ENCODE results near the gene PNPLA8. TPM values are rescaled to one million over a fixed set of nuclear protein-coding genes. Genes with fewer than 3 reads are reported as not detected.

The PNPLA8 gene
- total RNA-seq, 6 experiments from 2014 or later: 16.2 to 18.7 (median 17.8) TPM

GRCh38 chr7:108464743-108465142, 61.2 kb downstream of the PNPLA8 start:
- Mint-ChIP-seq H3K9me3 (no peaks in the 10 kb centered on the region), H3K27me3 (ENCODE audit: insufficient read depth) (peaks cover 5% of the 10 kb centered on the region), H3K4me1 (ENCODE audit: low read depth) (peaks cover 5% of the 10 kb centered on the region; the same call in 1 of the 2 replicates), H3K36me3 (ENCODE audit: low read depth) (no peaks in the 10 kb centered on the region), H3K27ac (no peak overlapping the region), H3K4me3 (no peak overlapping the region)
- no peak for TF ChIP-seq CTCF (IDR thresholded peaks at IDR 0.05)
- DNase-seq: no peak

GRCh38 chr7:108463613-108464012, 62.3 kb downstream of the PNPLA8 start:
- Mint-ChIP-seq H3K27me3 (ENCODE audit: insufficient read depth) (peaks cover 5% of the 10 kb centered on the region), H3K36me3 (ENCODE audit: low read depth) (no peaks in the 10 kb centered on the region), H3K27ac (no peak overlapping the region), H3K9me3 (no peaks in the 10 kb centered on the region), H3K4me1 (ENCODE audit: low read depth) (peaks cover 5% of the 10 kb centered on the region; the same call in 1 of the 2 replicates), H3K4me3 (no peak overlapping the region)
- no peak for TF ChIP-seq CTCF (IDR thresholded peaks at IDR 0.05)
- DNase-seq: no peak

- Mint-ChIP-seq H3K4me1 (ENCODE audit: low read depth) (peaks cover 5% of the 10 kb centered on the region; the same call in 1 of the 2 replicates), H3K9me3 (no peaks in the 10 kb centered on the region)
- TF ChIP-seq CTCF (IDR thresholded peaks at IDR 0.05): no peak
These were observed 64.1 kb downstream of the PNPLA8 start for GRCh38 chr7:108461840-108462239.

GRCh38 chr7:108460964-108461363, 65.0 kb downstream of the PNPLA8 start:
- Mint-ChIP-seq H3K4me3 (no peak overlapping the region), H3K9me3 (no peaks in the 10 kb centered on the region), H3K36me3 (ENCODE audit: low read depth) (no peaks in the 10 kb centered on the region), H3K27ac (no peak overlapping the region), H3K27me3 (ENCODE audit: insufficient read depth) (peaks cover 20% of the 10 kb centered on the region), H3K4me1 (ENCODE audit: low read depth) (peaks cover 5% of the 10 kb centered on the region; the same call in 1 of the 2 replicates)
- DNase-seq: no peak
- no peak for TF ChIP-seq CTCF (IDR thresholded peaks at IDR 0.05)

More at GRCh38 chr7:108461840-108462239, 64.1 kb downstream of the PNPLA8 start:
- Mint-ChIP-seq H3K36me3 (ENCODE audit: low read depth) (no peaks in the 10 kb centered on the region), H3K4me3 (no peak overlapping the region), H3K27ac (no peak overlapping the region), H3K27me3 (ENCODE audit: insufficient read depth) (peaks cover 18% of the 10 kb centered on the region)
- DNase-seq: no peak

GRCh38 chr7:108459922-108460551, 65.9 kb downstream of the PNPLA8 start:
- H3K27ac Mint-ChIP-seq: no peak overlapping the region
- no peaks in the 10 kb centered on the region for H3K36me3 Mint-ChIP-seq (ENCODE audit: low read depth)
- no peak for DNase-seq
- peak; percentile 69 for TF ChIP-seq CTCF (IDR thresholded peaks at IDR 0.05)
- peaks cover 20% of the 10 kb centered on the region for H3K27me3 Mint-ChIP-seq (ENCODE audit: insufficient read depth)
- no peak overlapping the region for H3K4me3 Mint-ChIP-seq
- H3K9me3 Mint-ChIP-seq: no peaks in the 10 kb centered on the region
- H3K4me1 Mint-ChIP-seq (ENCODE audit: low read depth): peaks cover 5% of the 10 kb centered on the region; the same call in 1 of the 2 replicates

Measured in HFFc6 (cell line).